Measurements from ENCODE around the gene YIPF3.

DNA sequence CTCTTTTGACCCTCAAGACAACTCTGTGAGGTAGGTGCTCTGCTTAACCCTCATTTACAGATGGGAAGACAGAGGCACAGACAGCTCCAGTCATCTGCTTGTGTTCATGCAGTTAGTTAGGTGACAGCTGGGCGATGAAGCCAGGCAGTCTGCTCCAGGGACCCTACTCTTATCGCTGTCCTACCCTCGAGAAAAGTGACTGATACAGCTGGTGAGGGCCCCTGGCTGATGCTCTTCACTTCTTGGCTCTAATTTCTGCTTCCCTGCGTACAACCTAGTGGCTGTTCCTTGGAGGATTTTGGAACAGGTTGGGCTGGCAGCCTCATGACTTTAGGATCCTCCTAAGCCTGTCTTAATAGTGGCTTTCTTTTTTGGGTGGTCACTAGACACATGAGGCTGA lies 48.5 kb downstream of the YIPF3 start:
- TF ChIP-seq, protein P1, sequence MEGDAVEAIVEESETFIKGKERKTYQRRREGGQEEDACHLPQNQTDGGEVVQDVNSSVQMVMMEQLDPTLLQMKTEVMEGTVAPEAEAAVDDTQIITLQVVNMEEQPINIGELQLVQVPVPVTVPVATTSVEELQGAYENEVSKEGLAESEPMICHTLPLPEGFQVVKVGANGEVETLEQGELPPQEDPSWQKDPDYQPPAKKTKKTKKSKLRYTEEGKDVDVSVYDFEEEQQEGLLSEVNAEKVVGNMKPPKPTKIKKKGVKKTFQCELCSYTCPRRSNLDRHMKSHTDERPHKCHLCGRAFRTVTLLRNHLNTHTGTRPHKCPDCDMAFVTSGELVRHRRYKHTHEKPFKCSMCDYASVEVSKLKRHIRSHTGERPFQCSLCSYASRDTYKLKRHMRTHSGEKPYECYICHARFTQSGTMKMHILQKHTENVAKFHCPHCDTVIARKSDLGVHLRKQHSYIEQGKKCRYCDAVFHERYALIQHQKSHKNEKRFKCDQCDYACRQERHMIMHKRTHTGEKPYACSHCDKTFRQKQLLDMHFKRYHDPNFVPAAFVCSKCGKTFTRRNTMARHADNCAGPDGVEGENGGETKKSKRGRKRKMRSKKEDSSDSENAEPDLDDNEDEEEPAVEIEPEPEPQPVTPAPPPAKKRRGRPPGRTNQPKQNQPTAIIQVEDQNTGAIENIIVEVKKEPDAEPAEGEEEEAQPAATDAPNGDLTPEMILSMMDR (IDR thresholded peaks at IDR 0.05) = no peak
- no peak for TF ChIP-seq EZH2 (IDR thresholded peaks at IDR 0.05)

Measured in neural progenitor cell (in vitro differentiated cells).